HCT116 (cell line): ENCODE measurements around the gene C7orf33. TPM values are rescaled to one million over a fixed set of nuclear protein-coding genes. Genes with fewer than 3 reads are reported as not detected.

Experiments
- ATAC-seq: fragments of 200-7000 bp; cut with Tn5 transposase; 2 replicates; pipeline ENCODE4 v1.9.1; 2020; ENCODE audit warnings: mild to moderate bottlenecking, moderate library complexity
- BruUV-seq: library from RNA; stranded (reverse); fragments of 400-500 nt; replicated peaks from 2 replicates; lab custom pipeline; 2021; lab: Mats Ljungman, UMichigan
- CTCF ChIA-PET: fragments of 300-600 bp; sonication (Branson Sonifier 250); formaldehyde crosslinking; loops from one replicate; lab custom pipeline; 2021; ENCODE audit warnings: antibody characterized with exemption; lab: Charles Lee
- POLR2A ChIA-PET: fragments of 300-600, 350-600 bp; sonication (Branson Sonifier 250); formaldehyde crosslinking; loops from one replicate; lab custom pipeline; 2021; ENCODE audit warnings: antibody characterized with exemption; lab: Charles Lee
- RAD21 ChIA-PET, 2 experiments: fragments of 300-600 bp; sonication (Branson Sonifier 250); formaldehyde crosslinking; loops; one replicate each; lab custom pipeline; 2023; ENCODE audit warnings: low total read pairs in 2 of 2; ENCODE audit not compliant: uncharacterized antibody in 2 of 2, unreplicated experiment in 2 of 2, low non-redundant PET in 1 of 2; lab: Charles Lee
- DNase-seq: peaks from one replicate; pipeline ENCODE4 v3.0.0-alpha.2; 2010; ENCODE audit warnings: low read depth, low spot score
- H2AFZ ChIP-seq: fragments of 200-600 bp; shearing (Covaris generic), sonication (generic); 2 replicates; pipeline ENCODE4 v1.6.1; 2017; ENCODE audit warnings: low read depth, mixed run types, mixed read lengths, antibody characterized with exemption, low read length; ENCODE audit not compliant: poor library complexity, severe bottlenecking
- H3K27ac ChIP-seq: 2 replicates; pipeline ENCODE4 v1.5.1; 2012; ENCODE audit warnings: low read depth, low read length
- H3K27me3 ChIP-seq: fragments of 200-600 bp; sonication (generic); 2 replicates; pipeline ENCODE4 v1.6.1; 2016; ENCODE audit warnings: mixed run types, low read length, mixed read lengths; ENCODE audit not compliant: insufficient read depth
- H3K36me3 ChIP-seq, 2 experiments: fragments of 200-500 bp in 1 of 2; fragments of 200-600 bp in 1 of 2; sonication (Bioruptor generic) in 1 of 2; sonication (generic) in 1 of 2; 2 replicates each; pipeline versions ENCODE4 v1.5.1 to v1.6.1; 2014 to 2016; ENCODE audit warnings: low read length in 2 of 2, inconsistent platforms in 1 of 2, mixed read lengths in 1 of 2, mixed run types in 1 of 2; ENCODE audit not compliant: insufficient read depth in 2 of 2, control insufficient read depth in 1 of 2
- H3K4me1 ChIP-seq, 2 experiments: fragments of 200-600 bp in 1 of 2; sonication (generic) in 1 of 2; 2 replicates each; pipeline versions ENCODE4 v1.5.1 to v1.6.1; 2012 to 2017; ENCODE audit warnings: low read length in 2 of 2, inconsistent platforms in 1 of 2, mild to moderate bottlenecking in 1 of 2, mixed read lengths in 1 of 2, mixed run types in 1 of 2, moderate library complexity in 1 of 2; ENCODE audit not compliant: insufficient read depth in 2 of 2, control insufficient read depth in 1 of 2
- H3K4me2 ChIP-seq: fragments of 200-600 bp; sonication (generic); 2 replicates; pipeline ENCODE4 v1.6.1; 2017; ENCODE audit warnings: mixed run types, low read length, mixed read lengths
- H3K4me3 ChIP-seq, 2 experiments: fragments of 200-600 bp in 1 of 2; sonication (generic) in 1 of 2; replicated peaks in 1 of 2; 2 replicates each; pipeline ENCODE4 v1.5.1; 2011 to 2016; ENCODE audit warnings: low read length in 2 of 2, control low read depth in 1 of 2, low read depth in 1 of 2, mild to moderate bottlenecking in 1 of 2, mixed read lengths in 1 of 2, mixed run types in 1 of 2
- H3K79me2 ChIP-seq: fragments of 200-600 bp; sonication (generic); 2 replicates; pipeline ENCODE4 v1.6.1; 2017; ENCODE audit warnings: mild to moderate bottlenecking, mixed run types, low read length, moderate library complexity, mixed read lengths; ENCODE audit not compliant: insufficient read depth
- H3K9ac ChIP-seq: fragments of 200-600 bp; sonication (generic); 2 replicates; pipeline ENCODE4 v1.6.1; 2016; ENCODE audit warnings: low read length, mixed read lengths
- H3K9me2 ChIP-seq: fragments of 200-600 bp; sonication (generic), shearing (Covaris generic); 2 replicates; pipeline ENCODE4 v1.6.1; 2017; ENCODE audit warnings: mixed run types, mild to moderate bottlenecking, moderate library complexity; ENCODE audit not compliant: insufficient read depth
- H3K9me3 ChIP-seq, 2 experiments: fragments of 200-500 bp in 1 of 2; fragments of 200-600 bp in 1 of 2; sonication (Bioruptor generic) in 1 of 2; sonication (generic) in 1 of 2; 2 replicates each; pipeline ENCODE4 v1.6.1; 2014 to 2017; ENCODE audit warnings: low read length in 2 of 2, mixed read lengths in 2 of 2, inconsistent platforms in 1 of 2, low read depth in 1 of 2, mild to moderate bottlenecking in 1 of 2, mixed run types in 1 of 2, moderate library complexity in 1 of 2; ENCODE audit not compliant: control insufficient read depth in 1 of 2, insufficient read depth in 1 of 2
- H4K20me1 ChIP-seq: fragments of 200-600 bp; sonication (generic), shearing (Covaris generic); 2 replicates; pipeline ENCODE4 v1.6.1; 2017; ENCODE audit warnings: mixed run types, mild to moderate bottlenecking, moderate library complexity; ENCODE audit not compliant: insufficient read depth
- CBX3 ChIP-seq: IDR thresholded peaks from 2 replicates; pipeline ENCODE4 v1.6.1; 2012; ENCODE audit warnings: low read depth
- EGR1 ChIP-seq: IDR thresholded peaks from 2 replicates; pipeline ENCODE4 v1.6.1; 2012; ENCODE audit warnings: low read depth
- ELF1 ChIP-seq: IDR thresholded peaks from 2 replicates; pipeline ENCODE4 v1.6.1; 2012; ENCODE audit warnings: low read depth, borderline replicate concordance
- EZH2 ChIP-seq: fragments of 200-600 bp; sonication (generic); IDR thresholded peaks from 2 replicates; pipeline ENCODE4 v1.6.1; 2017; ENCODE audit warnings: antibody characterized with exemption, mixed run types
- FOSL1 ChIP-seq: IDR thresholded peaks from 2 replicates; pipeline ENCODE4 v1.6.1; 2012; ENCODE audit warnings: low read depth
- JUND ChIP-seq: IDR thresholded peaks from 2 replicates; pipeline ENCODE4 v1.6.1; 2012
- POLR2AphosphoS5 ChIP-seq: IDR thresholded peaks from 2 replicates; pipeline ENCODE4 v1.6.1; 2011; ENCODE audit warnings: mild to moderate bottlenecking, low read depth, low read length, moderate library complexity
- RAD21 ChIP-seq: IDR thresholded peaks from 2 replicates; pipeline ENCODE4 v1.6.1; 2012; ENCODE audit warnings: low read depth, mild to moderate bottlenecking
- SP1 ChIP-seq: IDR thresholded peaks from 2 replicates; pipeline ENCODE4 v1.6.1; 2012; ENCODE audit warnings: low read depth
- SRF ChIP-seq: IDR thresholded peaks from 2 replicates; pipeline ENCODE4 v1.6.1; 2012; ENCODE audit warnings: low read depth
- TCF7L2 ChIP-seq: IDR thresholded peaks from 2 replicates; pipeline ENCODE4 v1.7.0; 2011; ENCODE audit warnings: borderline replicate concordance, inconsistent platforms; ENCODE audit not compliant: insufficient read depth, insufficient read length; ENCODE audit errors: extremely low read depth
- YY1 ChIP-seq: IDR thresholded peaks from 2 replicates; pipeline ENCODE4 v1.6.1; 2011; ENCODE audit warnings: low read length, low read depth, moderate library complexity, mild to moderate bottlenecking; ENCODE audit not compliant: insufficient replicate concordance; ENCODE audit errors: extremely low read depth
- ZFX ChIP-seq: fragments of 450-650 bp; IDR thresholded peaks from 2 replicates; pipeline ENCODE4 v1.6.1; 2017
- intact Hi-C: fragments of 100-400 bp; cut with micrococcal nuclease; formaldehyde crosslinking; loops from 2 replicates; pipeline ENCODE4 v1.10.0; 2022
- total RNA-seq: library from RNA; stranded (reverse); gene quantifications from one replicate; pipeline ENCODE4 v1.2.1, GENCODE V29; 2021; ENCODE audit not compliant: unreplicated experiment
- TF ChIP-seq, protein P1 (sequence below): IDR thresholded peaks from 2 replicates; pipeline ENCODE4 v1.6.1; 2011; ENCODE audit warnings: mild to moderate bottlenecking, low read length, moderate library complexity; ENCODE audit not compliant: insufficient replicate concordance; ENCODE audit errors: extremely low read depth
- TF ChIP-seq, protein P2 (sequence below): IDR thresholded peaks from 2 replicates; pipeline ENCODE4 v1.6.1; 2012; ENCODE audit warnings: low read depth
- TF ChIP-seq, protein P3 (sequence below): IDR thresholded peaks from 2 replicates; pipeline ENCODE4 v1.6.1; 2012
- TF ChIP-seq, protein P4 (sequence below), 3 experiments: fragments of 200-600 bp in 1 of 3; sonication (generic) in 1 of 3; IDR thresholded peaks in 2 of 3; conservative IDR thresholded peaks in 1 of 3; 2 replicates each; pipeline ENCODE4 v1.5.1; 2012 to 2017; ENCODE audit warnings: low read depth in 2 of 3, low read length in 2 of 3, antibody characterized with exemption in 1 of 3, borderline replicate concordance in 1 of 3, control low read depth in 1 of 3, mild to moderate bottlenecking in 1 of 3, mixed read lengths in 1 of 3, mixed run types in 1 of 3, moderate library complexity in 1 of 3; ENCODE audit not compliant: insufficient read depth in 1 of 3

C7orf33 gene
- total RNA-seq, 1 experiment from 2014 or later: not detected

DNA sequence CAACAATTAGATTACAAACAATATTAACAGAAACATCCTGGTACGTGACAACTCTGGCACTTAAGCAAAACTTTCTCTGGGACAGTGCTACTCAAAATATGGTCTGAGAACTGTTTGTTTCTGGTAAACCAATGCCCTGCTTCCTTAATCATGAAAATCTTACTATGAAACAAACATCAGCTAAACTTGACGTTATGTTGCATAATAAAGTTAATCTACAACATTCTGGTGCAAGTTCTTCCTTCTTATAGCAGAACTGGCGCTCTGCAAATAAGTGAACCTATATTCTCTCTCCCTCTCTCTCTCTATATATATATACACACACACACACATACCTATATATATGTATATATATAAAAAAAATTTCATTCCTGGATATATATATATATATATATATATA is 7.8 kb downstream of the C7orf33 start:
- Histone ChIP-seq H3K27ac (no peak overlapping the region), H2AFZ (no peak overlapping the region), H3K4me3 (no peak overlapping the region), H4K20me1 (no peaks in the 10 kb centered on the region), H3K4me2 (no peak overlapping the region), H3K9me2 (no peaks in the 10 kb centered on the region), H3K27me3 (no peaks in the 10 kb centered on the region), H3K4me1 (no peaks in the 10 kb centered on the region), H3K9me3 (no peaks in the 10 kb centered on the region), H3K9ac (no peak overlapping the region), H3K79me2 (no peaks in the 10 kb centered on the region), H3K36me3 (no peaks in the 10 kb centered on the region)
- no peak for DNase-seq
- intact Hi-C loops: no loop called here
- TF ChIP-seq, protein P1, sequence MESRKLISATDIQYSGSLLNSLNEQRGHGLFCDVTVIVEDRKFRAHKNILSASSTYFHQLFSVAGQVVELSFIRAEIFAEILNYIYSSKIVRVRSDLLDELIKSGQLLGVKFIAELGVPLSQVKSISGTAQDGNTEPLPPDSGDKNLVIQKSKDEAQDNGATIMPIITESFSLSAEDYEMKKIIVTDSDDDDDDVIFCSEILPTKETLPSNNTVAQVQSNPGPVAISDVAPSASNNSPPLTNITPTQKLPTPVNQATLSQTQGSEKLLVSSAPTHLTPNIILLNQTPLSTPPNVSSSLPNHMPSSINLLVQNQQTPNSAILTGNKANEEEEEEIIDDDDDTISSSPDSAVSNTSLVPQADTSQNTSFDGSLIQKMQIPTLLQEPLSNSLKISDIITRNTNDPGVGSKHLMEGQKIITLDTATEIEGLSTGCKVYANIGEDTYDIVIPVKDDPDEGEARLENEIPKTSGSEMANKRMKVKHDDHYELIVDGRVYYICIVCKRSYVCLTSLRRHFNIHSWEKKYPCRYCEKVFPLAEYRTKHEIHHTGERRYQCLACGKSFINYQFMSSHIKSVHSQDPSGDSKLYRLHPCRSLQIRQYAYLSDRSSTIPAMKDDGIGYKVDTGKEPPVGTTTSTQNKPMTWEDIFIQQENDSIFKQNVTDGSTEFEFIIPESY: no peak
- TF ChIP-seq FOSL1 (no peak), SRF (no peak), SP1 (no peak), ZFX (no peak), RAD21 (no peak), POLR2AphosphoS5 (no peak), JUND (no peak), CBX3 (no peak), EGR1 (no peak), ELF1 (no peak), YY1 (no peak), TCF7L2 (no peak), EZH2 (no peak)
- TF ChIP-seq, protein P2, sequence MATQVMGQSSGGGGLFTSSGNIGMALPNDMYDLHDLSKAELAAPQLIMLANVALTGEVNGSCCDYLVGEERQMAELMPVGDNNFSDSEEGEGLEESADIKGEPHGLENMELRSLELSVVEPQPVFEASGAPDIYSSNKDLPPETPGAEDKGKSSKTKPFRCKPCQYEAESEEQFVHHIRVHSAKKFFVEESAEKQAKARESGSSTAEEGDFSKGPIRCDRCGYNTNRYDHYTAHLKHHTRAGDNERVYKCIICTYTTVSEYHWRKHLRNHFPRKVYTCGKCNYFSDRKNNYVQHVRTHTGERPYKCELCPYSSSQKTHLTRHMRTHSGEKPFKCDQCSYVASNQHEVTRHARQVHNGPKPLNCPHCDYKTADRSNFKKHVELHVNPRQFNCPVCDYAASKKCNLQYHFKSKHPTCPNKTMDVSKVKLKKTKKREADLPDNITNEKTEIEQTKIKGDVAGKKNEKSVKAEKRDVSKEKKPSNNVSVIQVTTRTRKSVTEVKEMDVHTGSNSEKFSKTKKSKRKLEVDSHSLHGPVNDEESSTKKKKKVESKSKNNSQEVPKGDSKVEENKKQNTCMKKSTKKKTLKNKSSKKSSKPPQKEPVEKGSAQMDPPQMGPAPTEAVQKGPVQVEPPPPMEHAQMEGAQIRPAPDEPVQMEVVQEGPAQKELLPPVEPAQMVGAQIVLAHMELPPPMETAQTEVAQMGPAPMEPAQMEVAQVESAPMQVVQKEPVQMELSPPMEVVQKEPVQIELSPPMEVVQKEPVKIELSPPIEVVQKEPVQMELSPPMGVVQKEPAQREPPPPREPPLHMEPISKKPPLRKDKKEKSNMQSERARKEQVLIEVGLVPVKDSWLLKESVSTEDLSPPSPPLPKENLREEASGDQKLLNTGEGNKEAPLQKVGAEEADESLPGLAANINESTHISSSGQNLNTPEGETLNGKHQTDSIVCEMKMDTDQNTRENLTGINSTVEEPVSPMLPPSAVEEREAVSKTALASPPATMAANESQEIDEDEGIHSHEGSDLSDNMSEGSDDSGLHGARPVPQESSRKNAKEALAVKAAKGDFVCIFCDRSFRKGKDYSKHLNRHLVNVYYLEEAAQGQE: no peak
- TF ChIP-seq, protein P3, sequence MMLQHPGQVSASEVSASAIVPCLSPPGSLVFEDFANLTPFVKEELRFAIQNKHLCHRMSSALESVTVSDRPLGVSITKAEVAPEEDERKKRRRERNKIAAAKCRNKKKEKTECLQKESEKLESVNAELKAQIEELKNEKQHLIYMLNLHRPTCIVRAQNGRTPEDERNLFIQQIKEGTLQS: no peak
- TF ChIP-seq, protein P4, sequence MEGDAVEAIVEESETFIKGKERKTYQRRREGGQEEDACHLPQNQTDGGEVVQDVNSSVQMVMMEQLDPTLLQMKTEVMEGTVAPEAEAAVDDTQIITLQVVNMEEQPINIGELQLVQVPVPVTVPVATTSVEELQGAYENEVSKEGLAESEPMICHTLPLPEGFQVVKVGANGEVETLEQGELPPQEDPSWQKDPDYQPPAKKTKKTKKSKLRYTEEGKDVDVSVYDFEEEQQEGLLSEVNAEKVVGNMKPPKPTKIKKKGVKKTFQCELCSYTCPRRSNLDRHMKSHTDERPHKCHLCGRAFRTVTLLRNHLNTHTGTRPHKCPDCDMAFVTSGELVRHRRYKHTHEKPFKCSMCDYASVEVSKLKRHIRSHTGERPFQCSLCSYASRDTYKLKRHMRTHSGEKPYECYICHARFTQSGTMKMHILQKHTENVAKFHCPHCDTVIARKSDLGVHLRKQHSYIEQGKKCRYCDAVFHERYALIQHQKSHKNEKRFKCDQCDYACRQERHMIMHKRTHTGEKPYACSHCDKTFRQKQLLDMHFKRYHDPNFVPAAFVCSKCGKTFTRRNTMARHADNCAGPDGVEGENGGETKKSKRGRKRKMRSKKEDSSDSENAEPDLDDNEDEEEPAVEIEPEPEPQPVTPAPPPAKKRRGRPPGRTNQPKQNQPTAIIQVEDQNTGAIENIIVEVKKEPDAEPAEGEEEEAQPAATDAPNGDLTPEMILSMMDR (IDR thresholded peaks at IDR 0.05 in 2 of 3, conservative IDR thresholded peaks at IDR 0.05 in 1 of 3; ENCODE audit: borderline replicate concordance in 1 of 3, insufficient read depth in 1 of 3, low read depth in 2 of 3, low read length in 2 of 3): no peak
- POLR2A ChIA-PET: no interaction called here
- no TSS peak for BruUV-seq
- RAD21 ChIA-PET: no interaction called here
- CTCF ChIA-PET: interaction anchor here (0.7 kb wide), 1 partner anchor 30 kb away, joined by 3 read pairs; no protein-coding TSS in a partner anchor
- ATAC-seq: no peak
